Measurements from ENCODE around the gene PTPRD. TPM values are rescaled to one million over a fixed set of nuclear protein-coding genes. Genes with fewer than 3 reads are reported as not detected.

The PTPRD gene
- total RNA-seq, 1 donor from 2014 or later: 139 TPM

GRCh38 chr9:9792144-9792857 is 820.5 kb downstream of the PTPRD start:
- H3K9me3 Mint-ChIP-seq: no peaks in the 10 kb centered on the region
- DNase-seq (ENCODE audit: low read depth, low spot score): no peak
- no peak for TF ChIP-seq CTCF (conservative IDR thresholded peaks at IDR 0.05)
- H3K27ac Mint-ChIP-seq (ENCODE audit: unreplicated experiment): no peak overlapping the region
- no peak overlapping the region for H3K4me3 Mint-ChIP-seq
- H3K36me3 Mint-ChIP-seq (ENCODE audit: low read depth): no peaks in the 10 kb centered on the region
- no peaks in the 10 kb centered on the region for H3K4me1 Mint-ChIP-seq
- no peaks in the 10 kb centered on the region for H3K27me3 Mint-ChIP-seq (ENCODE audit: low read depth)

DNA sequence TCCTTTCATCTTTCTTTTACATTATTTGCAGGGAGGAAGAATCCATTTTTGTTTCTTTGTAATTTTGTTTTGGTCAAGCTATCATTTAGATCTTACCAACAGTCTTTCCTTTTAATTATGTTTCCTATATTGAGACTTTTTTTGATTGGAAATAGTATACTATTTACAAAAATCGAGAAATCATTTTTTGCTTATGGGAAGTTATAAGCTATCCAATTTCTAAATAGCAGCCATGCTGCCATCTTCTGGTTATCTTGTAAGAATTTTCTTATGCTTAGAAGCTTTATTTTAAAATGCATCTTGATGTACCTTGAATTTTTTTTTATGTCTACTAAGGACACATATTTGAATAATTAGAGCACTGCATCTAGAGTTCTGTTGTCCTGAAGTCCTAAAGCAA is 821.2 kb downstream of the PTPRD start:
- peak; percentile 59 for TF ChIP-seq CTCF (conservative IDR thresholded peaks at IDR 0.05)
- no peak for DNase-seq (ENCODE audit: low read depth, low spot score)

DNA sequence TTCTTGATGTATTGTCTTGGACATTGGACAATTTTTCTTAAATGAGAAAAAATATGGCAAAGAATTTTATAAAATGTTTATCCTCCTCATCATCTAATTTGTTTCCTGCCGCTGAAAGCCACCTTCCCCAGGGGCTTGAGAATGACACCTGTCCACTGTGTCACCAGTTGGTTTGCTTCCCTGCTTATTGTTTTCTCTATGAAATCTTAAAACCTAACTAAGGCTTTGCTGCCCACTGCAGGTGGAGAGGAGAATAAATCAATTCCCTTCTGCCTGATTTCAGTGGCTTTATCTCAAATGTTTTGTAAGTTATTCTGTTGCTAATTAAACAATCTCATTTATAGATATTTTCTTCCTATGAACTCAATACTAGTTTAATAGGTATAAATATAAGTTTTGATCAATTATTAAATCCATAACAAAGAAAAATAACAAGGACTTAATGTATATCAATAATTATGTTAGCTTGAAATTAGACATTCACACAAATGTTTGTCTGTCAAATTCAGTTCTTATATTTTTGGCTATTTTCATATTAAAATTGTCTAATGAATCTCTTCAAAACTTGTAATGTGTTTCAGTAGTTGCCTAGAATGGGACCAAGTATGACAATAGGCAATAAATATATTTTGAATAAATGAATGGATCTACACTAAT is 822.5 kb downstream of the PTPRD start:
- Mint-ChIP-seq H3K9me3 (no peaks in the 10 kb centered on the region), H3K36me3 (ENCODE audit: low read depth) (no peaks in the 10 kb centered on the region), H3K27me3 (ENCODE audit: low read depth) (no peaks in the 10 kb centered on the region), H3K4me1 (no peaks in the 10 kb centered on the region), H3K4me3 (no peak overlapping the region), H3K27ac (ENCODE audit: unreplicated experiment) (no peak overlapping the region)
- TF ChIP-seq CTCF (conservative IDR thresholded peaks at IDR 0.05): peak; percentile 89
- DNase-seq (ENCODE audit: low read depth, low spot score): peak; percentile 43

More for the DNA sequence above, 821.2 kb downstream of the PTPRD start:
- Mint-ChIP-seq H3K36me3 (ENCODE audit: low read depth) (no peaks in the 10 kb centered on the region), H3K9me3 (no peaks in the 10 kb centered on the region), H3K4me1 (no peaks in the 10 kb centered on the region), H3K27me3 (ENCODE audit: low read depth) (no peaks in the 10 kb centered on the region), H3K4me3 (no peak overlapping the region), H3K27ac (ENCODE audit: unreplicated experiment) (no peak overlapping the region)

GRCh38 chr9:9783711-9784110 is 829.1 kb downstream of the PTPRD start:
- no peak overlapping the region for H3K27ac Mint-ChIP-seq (ENCODE audit: unreplicated experiment)
- no peak overlapping the region for H3K4me3 Mint-ChIP-seq
- DNase-seq (ENCODE audit: low read depth, low spot score): no peak
- no peak for TF ChIP-seq CTCF (conservative IDR thresholded peaks at IDR 0.05)
- H3K4me1 Mint-ChIP-seq: peaks cover 10% of the 10 kb centered on the region
- H3K9me3 Mint-ChIP-seq: peaks cover 4% of the 10 kb centered on the region
- H3K27me3 Mint-ChIP-seq (ENCODE audit: low read depth): no peaks in the 10 kb centered on the region
- no peaks in the 10 kb centered on the region for H3K36me3 Mint-ChIP-seq (ENCODE audit: low read depth)

DNA sequence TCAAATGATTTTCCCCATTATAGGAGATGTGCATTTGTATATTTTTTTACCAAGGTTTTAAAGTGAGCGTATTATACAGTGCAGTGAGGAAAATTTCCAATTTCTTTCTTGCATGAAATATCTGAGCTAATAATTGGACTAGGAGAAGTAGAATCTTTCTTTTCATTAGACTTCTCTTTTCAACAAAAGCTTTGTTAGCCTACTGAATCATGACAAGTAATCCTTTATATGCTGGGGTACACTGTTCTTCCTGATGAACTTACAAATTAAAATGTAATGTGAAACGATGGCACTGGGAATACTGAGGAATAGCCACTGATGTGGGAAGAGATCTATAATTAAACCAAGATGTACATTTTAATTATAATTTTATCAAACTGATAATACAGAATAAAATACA is 829.6 kb downstream of the PTPRD start:
- H3K4me1 Mint-ChIP-seq: peaks cover 10% of the 10 kb centered on the region
- H3K27ac Mint-ChIP-seq (ENCODE audit: unreplicated experiment): no peak overlapping the region
- no peak overlapping the region for H3K4me3 Mint-ChIP-seq
- peaks cover 4% of the 10 kb centered on the region for H3K9me3 Mint-ChIP-seq
- H3K36me3 Mint-ChIP-seq (ENCODE audit: low read depth): no peaks in the 10 kb centered on the region
- TF ChIP-seq CTCF (conservative IDR thresholded peaks at IDR 0.05): no peak
- DNase-seq (ENCODE audit: low read depth, low spot score): no peak
- H3K27me3 Mint-ChIP-seq (ENCODE audit: low read depth): no peaks in the 10 kb centered on the region

Data from neural crest cell (in vitro differentiated cells).